Endometrial microvascular endothelial cells (primary cell): ENCODE data around the gene TRAF3. TPM values are rescaled to one million over a fixed set of nuclear protein-coding genes. Genes with fewer than 3 reads are reported as not detected.

ENCODE experiments used
- in situ Hi-C: cut with HindIII; loops from 2 replicates; pipeline ENCODE4 v1.10.0; 2017; ENCODE audit warnings: low sequenced_read_pairs, low pct_unique_long_range_greater_than_20kb; ENCODE audit errors: inconsistent ontology term
- total RNA-seq: library from RNA; depleted of rRNA; stranded (reverse); fragments of >200 nt; gene quantifications from one replicate; pipeline ENCODE4 v1.2.3, GENCODE V29; 2015; ENCODE audit errors: inconsistent ontology term

The TRAF3 gene
- total RNA-seq, 1 donor from 2014 or later = 24.2 TPM

DNA sequence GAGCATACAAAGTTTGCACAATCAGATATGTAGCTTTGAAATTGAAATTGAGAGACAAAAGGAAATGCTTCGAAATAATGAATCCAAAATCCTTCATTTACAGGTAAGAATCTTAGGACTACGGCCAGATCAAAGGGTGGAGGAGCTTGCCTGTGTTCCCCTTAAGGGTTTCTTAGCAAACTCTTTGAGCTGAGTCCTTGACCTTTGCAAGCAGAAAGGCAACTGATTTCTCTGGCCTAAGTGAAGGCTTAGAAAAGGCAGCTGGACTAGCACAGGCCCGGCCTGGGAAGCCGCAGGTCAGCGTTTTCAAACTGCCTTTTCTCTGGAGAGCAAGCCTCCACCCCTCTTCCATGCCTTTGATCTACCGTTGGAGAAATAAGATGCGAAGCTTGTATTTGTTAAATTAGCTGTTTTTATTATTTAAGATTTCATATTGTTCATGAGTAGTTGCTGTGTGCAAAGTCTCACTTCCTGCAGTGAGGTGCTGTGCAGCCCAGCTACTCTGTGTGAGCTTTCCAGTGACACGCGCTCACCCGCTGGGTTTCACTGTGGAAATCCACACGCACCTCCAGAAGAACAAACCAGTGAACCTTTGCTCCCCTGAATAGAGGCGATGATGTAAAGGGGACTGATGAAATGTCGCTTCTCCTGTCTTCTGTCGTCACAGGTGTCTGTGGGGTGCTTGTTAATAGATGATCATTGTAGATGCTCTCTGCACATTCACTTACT lies 120.2 kb downstream of the TRAF3 start:
- in situ Hi-C loops = no loop called here

DNA sequence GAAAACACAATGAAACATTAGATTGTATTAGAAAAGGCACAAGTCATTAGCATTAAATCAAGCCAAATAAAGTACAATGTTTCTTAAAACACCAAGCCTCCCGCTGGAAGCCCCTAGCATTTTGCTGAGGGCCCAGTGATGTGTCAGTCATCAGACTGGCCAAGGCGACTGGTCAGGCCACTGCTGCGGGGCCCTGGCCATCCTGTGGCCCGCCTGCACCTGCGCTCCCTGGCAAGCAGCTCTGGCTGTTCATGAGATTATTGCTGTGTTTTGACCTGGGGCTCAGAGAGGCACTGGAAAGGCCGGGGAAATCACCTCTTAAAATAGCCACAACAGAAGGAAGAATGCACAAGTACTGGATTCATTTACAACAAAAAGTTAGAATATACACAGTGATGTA lies 121.0 kb downstream of the TRAF3 start:
- in situ Hi-C loops = no loop called here

DNA sequence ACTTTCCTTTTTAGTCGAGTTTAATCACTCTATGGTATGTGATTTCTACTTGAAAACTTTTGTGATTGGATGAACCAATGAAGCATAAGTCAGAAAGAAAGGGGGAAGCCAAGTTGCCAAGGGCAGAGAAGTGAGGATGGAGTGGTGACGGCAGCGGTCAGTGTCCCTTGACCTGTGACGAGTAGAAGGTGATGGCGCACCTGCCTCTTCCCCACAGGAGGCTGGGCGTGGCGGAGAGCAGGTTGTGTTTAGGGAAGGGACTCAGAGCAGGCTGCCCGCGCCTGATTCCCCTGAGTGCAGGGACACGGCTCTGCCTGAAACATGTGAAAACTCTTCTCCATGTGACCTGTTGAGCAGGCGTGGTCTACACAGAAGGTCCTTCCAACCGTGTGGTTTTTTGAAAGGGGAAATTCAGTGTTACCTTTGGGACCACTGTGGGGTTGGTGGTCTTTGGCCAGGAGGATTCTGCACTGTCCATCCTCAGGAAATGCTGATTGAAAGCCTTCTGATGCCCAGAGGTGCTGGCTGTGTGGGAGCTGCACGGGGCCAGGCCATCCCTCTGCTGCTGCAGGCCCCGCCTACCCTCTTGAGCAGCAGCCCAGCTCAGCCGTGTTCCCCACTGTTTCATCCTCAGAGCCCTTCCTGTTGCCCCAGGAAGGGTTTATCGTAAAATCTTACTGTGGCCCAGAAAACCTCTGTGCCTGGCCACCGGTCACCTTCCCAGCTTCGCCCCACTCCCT lies 121.7 kb downstream of the TRAF3 start:
- in situ Hi-C loops = no loop called here

DNA sequence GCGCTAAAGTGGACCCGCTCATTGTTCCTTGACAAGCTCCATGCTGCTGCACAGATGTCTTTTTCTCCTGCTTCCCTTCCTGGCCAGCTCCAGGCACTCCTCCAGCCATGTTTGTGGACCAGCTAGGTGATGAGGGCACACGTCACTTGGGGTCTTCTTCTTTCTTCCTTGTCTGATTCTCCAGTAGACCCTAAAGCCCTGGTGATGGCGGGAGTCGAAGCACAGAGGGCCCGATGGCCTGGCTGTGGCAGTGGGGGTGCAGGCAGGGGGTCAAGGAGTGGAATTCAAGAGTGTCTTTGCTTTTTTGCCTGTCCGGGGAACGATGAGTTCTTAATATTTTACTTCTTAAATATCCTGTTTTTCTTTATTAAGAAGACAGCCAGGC lies 122.3 kb downstream of the TRAF3 start:
- in situ Hi-C loops = no loop called here

DNA sequence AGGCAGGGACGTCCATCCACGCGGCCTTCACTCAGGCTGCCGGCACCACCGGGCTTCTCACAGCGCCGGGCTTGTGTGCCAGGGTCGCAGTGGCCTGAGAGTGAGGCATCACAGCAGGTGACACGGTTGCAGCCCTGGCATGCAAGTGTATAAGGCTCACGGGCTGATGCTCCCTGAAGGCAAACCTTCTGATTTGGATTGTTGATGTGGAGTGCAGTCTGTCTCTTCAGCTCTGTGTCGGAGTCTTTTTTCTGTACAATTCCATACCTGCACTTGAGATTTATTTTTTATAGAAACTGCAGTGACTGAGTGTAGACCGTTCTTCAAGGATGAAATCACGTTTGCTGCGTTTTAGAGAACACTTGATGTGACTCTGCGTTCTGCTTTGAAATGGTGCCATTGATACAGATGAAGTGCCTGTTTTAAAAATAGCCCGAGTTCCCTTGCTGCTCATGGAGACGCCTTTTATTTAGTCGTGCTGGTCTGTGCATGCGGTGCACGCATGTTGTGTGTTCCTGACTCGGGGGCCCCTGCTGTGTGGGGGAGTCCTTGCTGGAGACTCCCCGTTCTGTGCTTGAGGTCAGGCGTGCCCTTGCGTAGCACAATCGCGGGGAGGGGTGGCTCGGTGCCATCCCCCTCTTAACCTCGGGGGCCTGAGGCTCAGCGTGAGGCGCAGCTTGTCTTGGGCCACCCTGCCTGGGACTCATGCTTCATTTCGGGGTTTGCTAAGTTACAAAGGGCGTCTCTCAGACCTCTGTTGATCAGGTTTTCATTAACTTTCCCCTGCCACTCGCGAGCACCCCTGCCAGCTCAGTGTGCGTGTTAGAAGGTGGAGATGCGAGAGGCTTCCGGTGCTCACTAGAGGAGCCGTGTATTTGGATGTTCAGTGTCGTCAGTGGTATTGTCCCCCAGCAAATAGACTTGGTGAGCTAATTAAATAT lies 123.7 kb downstream of the TRAF3 start:
- in situ Hi-C loops = no loop called here

DNA sequence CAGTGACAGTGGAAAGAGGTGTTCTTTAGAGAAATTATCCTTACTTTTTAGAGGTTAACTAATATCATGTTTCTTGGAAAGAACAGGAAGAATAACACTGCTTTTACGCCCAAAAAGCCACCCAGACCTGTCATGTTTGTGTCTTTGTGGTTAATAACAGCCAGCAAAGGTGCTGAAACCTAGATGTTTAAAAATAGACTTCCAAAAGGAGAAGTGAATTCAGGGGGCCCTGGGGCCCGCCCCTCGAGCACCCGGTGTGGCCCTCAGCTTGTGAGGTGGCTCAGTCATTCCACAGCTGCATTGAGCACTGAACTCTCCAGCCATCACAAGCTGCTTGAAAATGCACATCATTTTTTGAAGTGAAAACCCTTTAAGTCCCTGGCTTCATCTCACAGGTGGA lies 124.4 kb downstream of the TRAF3 start:
- in situ Hi-C loops = no loop called here

DNA sequence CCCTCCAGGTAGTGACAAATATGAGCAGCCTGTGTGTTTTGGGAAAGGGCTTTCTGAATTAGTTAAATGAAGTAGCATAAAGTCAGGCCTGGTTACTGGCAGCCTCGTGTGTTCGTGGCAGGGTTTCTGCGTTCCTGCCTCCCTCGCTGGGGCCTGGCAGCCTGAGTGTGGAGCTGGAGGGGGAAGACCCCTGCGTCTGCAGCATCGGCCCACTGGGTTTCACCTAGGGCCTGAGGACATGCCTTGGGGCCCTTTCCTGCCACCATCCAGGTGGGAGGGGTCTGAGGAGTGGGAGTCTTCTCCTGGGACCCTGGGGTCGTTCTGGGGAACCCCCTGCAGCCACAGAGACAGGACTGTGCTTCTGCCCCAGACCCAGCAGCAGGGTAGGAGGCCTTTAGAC lies 124.8 kb downstream of the TRAF3 start:
- in situ Hi-C loops = no loop called here

DNA sequence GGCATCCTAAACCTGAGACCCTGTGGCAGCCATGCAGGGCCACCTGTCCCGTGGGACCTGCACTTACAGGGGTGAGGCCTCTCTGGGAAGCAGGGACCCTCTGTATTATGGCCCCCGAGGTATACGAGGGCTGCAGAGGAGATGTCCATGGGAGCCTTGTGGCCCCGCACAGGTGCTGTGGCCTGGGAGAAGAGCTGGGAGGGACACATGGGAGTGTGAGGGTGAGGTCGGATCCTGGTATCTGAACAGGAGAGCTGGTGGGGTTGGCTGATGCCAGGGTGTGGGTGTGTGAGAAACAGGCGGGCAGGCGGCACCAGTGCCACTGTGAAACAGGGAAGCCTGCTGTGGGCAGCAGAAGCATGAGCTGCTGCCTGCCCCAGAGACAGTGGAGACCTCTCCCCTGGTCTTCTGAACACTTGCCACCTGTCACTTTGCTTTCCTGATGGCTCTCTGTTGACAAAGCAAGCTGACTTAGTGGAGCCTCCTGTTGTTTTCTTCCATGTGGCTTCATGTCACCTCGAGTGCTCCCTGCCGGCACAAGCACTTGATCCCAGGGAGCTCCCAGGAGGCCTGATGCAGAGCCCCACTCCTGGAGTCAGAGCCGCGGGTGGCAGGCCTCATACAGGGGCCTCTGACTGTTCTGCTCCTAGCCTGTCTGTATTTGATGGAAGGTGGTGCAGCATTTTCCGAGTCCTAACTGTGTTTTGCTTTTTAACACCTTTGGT lies 125.4 kb downstream of the TRAF3 start:
- in situ Hi-C loops = no loop called here

DNA sequence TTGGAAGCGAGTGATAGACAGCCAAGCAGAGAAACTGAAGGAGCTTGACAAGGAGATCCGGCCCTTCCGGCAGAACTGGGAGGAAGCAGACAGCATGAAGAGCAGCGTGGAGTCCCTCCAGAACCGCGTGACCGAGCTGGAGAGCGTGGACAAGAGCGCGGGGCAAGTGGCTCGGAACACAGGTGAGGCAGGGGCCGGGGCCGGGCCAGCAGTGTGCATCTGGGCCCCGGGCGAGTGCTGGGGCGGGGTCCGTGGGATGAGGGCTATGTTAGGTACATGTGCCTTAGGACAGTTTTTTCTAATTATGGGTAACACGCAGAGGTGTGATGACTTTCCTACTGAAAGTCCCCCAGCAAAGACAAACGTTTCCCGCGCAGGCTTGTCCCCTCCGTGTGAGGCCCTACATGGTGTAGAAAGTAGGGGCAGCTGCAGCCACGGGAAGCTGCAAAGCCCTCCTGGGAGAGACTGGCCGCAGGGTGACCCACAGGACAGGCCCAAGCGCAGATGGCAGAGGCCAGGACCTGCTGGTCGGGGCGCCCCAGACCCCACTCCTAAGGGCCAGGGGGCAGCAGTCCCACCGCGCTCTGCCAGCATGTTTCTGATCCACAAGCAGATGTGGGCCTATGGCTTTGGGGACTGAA lies 126.1 kb downstream of the TRAF3 start:
- in situ Hi-C loops = no loop called here

DNA sequence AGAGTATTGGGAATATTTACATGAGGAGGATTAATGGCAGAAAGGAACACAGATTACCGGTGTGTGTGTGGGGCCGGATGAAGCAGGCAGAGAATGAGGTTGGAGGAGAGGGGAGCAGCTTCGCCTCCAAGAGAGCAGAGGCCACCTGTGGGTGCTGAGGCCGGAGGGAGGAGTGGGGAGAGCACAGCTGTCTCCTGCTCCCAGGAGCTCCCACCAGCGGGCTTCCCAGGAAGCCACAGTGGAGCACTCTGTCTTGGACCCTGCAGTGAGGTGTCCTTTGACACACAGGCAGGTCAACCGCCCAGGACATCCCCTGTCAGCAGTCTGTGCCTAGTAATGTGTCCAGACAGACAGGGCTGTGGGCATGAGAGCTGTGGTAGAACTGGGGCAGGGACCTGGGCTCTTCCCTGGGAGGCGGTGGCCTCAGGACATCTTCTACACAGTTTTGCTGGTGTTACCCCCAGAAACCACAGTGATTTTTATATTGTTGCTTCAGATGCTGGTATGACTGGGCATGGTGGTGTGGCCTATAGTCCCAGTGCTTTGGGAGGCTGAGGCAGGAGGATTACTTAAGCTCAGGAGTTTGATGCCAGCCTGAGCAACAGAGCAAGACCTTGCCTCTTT lies 126.8 kb downstream of the TRAF3 start:
- in situ Hi-C loops = no loop called here

DNA sequence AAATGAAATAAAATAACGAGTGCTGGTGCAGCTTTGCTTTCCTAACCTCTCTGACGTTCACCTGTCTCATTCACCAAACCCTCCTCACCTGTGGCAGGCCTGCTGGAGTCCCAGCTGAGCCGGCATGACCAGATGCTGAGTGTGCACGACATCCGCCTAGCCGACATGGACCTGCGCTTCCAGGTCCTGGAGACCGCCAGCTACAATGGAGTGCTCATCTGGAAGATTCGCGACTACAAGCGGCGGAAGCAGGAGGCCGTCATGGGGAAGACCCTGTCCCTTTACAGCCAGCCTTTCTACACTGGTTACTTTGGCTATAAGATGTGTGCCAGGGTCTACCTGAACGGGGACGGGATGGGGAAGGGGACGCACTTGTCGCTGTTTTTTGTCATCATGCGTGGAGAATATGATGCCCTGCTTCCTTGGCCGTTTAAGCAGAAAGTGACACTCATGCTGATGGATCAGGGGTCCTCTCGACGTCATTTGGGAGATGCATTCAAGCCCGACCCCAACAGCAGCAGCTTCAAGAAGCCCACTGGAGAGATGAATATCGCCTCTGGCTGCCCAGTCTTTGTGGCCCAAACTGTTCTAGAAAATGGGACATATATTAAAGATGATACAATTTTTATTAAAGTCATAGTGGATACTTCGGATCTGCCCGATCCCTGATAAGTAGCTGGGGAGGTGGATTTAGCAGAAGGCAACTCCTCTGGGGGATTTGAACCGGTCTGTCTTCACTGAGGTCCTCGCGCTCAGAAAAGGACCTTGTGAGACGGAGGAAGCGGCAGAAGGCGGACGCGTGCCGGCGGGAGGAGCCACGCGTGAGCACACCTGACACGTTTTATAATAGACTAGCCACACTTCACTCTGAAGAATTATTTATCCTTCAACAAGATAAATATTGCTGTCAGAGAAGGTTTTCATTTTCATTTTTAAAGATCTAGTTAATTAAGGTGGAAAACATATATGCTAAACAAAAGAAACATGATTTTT lies 128.2 kb downstream of the TRAF3 start:
- in situ Hi-C loops = no loop called here

DNA sequence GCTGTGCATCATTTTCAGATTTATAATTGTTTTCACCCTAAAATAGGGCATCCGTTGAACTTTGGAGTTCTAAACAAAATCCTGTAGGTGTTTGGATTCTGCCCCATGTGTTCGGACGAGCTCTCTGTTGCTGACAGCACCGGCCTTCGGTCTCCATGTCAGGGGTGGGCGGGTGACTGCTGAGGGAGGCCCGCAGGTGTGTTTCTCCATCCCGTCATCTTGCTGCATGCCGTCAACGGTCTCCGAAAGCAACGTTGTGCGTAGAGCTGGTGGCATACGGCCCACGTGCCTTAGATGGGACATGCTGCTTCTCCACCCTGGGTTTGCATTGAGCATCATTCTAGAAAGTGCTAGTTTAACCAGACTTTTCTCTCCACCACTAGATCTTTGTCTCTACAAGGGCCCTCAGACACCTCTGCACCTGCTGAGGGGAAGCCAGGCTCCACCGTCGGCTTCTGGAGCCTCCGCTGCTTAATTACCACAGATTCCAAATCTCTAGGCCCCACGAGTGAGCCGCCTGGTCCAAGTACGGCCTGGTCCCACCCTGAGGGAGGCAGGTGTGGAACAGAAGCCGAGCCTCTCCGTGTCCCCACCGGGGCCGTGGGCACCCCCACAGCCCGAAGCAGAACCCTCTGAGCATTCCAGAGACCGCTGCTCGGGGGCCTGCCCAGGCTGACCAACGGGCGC lies 129.5 kb downstream of the TRAF3 start:
- in situ Hi-C loops = no loop called here

DNA sequence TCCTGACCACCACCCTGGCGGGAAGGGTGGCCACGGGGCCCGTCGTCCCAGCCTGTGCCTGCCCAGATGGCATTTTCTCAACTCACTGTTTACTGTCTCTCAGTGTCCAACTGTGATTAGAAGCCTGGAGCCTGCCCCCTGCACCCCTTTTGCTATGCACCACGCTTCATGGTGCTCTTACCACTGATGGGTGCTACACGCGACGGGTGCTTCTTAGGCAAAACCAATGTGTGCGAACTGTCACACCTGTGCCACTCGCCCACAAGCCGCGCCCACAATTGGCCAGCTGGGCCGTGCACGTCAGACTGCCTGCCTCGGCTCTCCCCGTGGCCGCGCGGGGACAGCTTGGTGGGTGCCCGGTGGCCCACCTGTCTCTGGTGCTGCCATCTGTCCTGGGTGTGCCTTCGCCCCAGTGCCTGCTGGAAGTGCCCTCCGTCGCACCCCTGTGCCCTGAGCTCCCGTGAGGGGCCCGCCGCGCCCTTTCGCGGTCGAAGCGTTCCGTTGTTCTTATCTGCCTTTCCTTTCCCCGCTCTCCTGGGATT lies 130.1 kb downstream of the TRAF3 start:
- in situ Hi-C loops = no loop called here

DNA sequence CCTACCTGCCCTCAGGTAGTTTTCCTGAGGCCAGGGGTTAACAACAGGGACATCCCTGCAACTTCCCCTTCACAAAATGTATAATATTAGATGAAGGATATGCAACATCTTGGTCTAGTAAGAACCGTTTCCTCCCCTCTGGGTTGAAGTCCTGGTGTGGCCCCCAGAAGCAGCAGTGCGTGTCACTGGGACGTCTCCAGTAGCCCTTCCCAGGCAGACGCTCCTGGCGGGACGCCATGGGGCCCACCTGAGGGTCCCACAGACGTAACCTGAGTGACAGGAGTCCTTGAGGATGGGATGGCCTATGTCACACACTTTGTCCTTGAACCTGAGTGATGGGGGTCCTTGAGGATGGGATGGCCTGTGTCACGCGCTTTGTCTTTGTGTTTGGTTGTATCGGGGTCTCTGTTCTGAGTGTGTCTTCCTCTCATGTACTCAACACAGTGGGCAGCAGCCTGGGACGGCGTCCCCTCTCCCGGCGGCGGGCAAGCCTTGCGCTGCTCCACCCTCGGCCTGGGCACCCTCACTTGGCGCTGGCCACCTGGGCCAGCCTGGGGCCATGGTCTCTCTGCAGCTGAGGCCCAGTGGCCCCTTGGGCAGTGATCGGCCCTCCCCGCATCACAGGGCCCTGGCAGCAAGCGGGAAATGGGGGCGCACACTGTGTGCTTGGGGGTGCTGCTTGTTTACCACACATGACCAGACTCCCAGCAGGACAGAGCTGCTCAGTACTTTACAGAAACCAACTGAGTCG lies 130.9 kb downstream of the TRAF3 start:
- in situ Hi-C loops = no loop called here

DNA sequence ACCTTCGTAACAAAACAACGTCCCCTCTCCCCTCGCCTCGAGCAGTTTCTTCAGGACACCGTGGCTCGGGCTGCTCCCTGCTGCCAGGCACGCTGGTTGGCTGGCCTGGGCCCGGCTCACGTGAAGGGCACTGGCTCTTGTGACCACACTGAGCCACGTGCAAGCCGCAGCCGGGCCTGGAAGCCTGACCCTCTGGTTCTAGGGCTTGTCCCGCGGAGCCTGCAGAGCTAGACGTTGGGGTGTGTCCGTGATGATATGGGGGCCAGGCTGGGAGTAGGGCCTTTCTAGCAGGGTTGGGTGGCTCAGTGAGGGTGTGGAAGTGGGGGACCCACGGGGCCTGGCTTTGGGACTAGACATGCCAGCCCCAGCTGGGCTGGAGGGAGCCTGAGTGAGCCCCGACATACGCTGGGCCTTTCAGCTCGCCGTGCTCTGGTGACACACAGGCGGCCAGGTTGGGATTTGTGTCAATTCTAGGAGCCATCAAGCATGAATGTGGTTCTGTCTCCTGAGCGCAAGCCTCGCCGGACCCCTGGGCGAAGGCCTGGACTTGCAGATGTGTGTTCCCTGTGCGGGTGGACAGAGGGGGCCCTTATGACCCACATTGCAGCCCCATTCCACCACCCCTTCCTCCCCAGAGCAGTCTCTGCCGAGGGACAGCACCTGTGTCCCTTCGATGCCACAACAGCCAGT lies 131.7 kb downstream of the TRAF3 start:
- in situ Hi-C loops = no loop called here
